CD14-positive monocyte (primary cell): ENCODE data around the gene DDX50. TPM values are rescaled to one million over a fixed set of nuclear protein-coding genes. Genes with fewer than 3 reads are reported as not detected.
"Not testable (repeated sequence)": the region's sequence is repeated elsewhere in the genome, so short reads cannot be mapped to it uniquely, and the experiment has no call there.

ENCODE experiments used
- DNase-seq, 3 donors: peaks; one replicate each; pipeline ENCODE4 v3.0.0-alpha.2; 2011 to 2022
- H2AFZ ChIP-seq: 2 replicates; pipeline ENCODE4 v1.6.0; 2012; ENCODE audit warnings: mild to moderate bottlenecking, low read depth, low read length, inconsistent platforms; ENCODE audit not compliant: insufficient read depth, poor library complexity, severe bottlenecking
- H3K27ac ChIP-seq, 2 donors: 1 replicate in 1 of 2; 2 replicates in 1 of 2; pipeline ENCODE4 v1.5.1; 2012 to 2013; ENCODE audit warnings: low read length in 2 of 2, control low read depth in 1 of 2, inconsistent platforms in 1 of 2, low read depth in 1 of 2, mild to moderate bottlenecking in 1 of 2
- H3K27me3 ChIP-seq, 2 donors: one replicate each; pipeline versions ENCODE4 v1.6.0 to v1.6.1; 2011 to 2013; ENCODE audit warnings: low read length in 2 of 2; ENCODE audit not compliant: control insufficient read depth in 2 of 2, insufficient read depth in 2 of 2
- H3K36me3 ChIP-seq, 2 donors: replicated peaks in 1 of 2; 1 replicate in 1 of 2; 2 replicates in 1 of 2; pipeline versions ENCODE4 v1.5.1 to v1.6.1; 2012 to 2013; ENCODE audit warnings: low read length in 2 of 2, control low read depth in 1 of 2, inconsistent platforms in 1 of 2, mild to moderate bottlenecking in 1 of 2; ENCODE audit not compliant: insufficient read depth in 2 of 2, control insufficient read depth in 1 of 2
- H3K4me1 ChIP-seq, 2 donors: 1 replicate in 1 of 2; 2 replicates in 1 of 2; pipeline versions ENCODE4 v1.5.1 to v1.6.1; 2012 to 2013; ENCODE audit warnings: low read length in 2 of 2, control low read depth in 1 of 2, inconsistent platforms in 1 of 2, mild to moderate bottlenecking in 1 of 2, moderate library complexity in 1 of 2; ENCODE audit not compliant: insufficient read depth in 2 of 2, control insufficient read depth in 1 of 2
- H3K4me2 ChIP-seq: replicated peaks from 2 replicates; pipeline ENCODE3; 2012; ENCODE audit warnings: low read length, moderate library complexity, mild to moderate bottlenecking; ENCODE audit not compliant: poor library complexity, severe bottlenecking; ENCODE audit errors: extremely low read depth
- H3K4me3 ChIP-seq, 3 experiments: fragments of 200-600 bp in 1 of 3; sonication (generic) in 1 of 3; replicated peaks in 1 of 3; 1 replicate in 2 of 3; 2 replicates in 1 of 3; pipeline ENCODE4 v1.5.1; 2011 to 2013; ENCODE audit warnings: low read length in 3 of 3, mild to moderate bottlenecking in 3 of 3, control low read depth in 2 of 3, low read depth in 2 of 3, inconsistent platforms in 1 of 3, moderate library complexity in 1 of 3
- H3K79me2 ChIP-seq: 2 replicates; pipeline ENCODE4 v1.6.0; 2012; ENCODE audit warnings: mild to moderate bottlenecking, control low read depth, inconsistent platforms, low read length, moderate library complexity; ENCODE audit not compliant: insufficient read depth
- H3K9ac ChIP-seq: 2 replicates; pipeline ENCODE4 v1.6.0; 2017; ENCODE audit warnings: low read length, mild to moderate bottlenecking; ENCODE audit not compliant: insufficient read depth, poor library complexity, severe bottlenecking
- H3K9me3 ChIP-seq, 2 donors: replicated peaks in 1 of 2; 1 replicate in 1 of 2; 2 replicates in 1 of 2; pipeline versions ENCODE4 v1.5.1 to v1.6.1; 2012 to 2013; ENCODE audit warnings: low read length in 2 of 2, control low read depth in 1 of 2; ENCODE audit not compliant: control insufficient read depth in 1 of 2, insufficient read depth in 1 of 2
- H4K20me1 ChIP-seq: 2 replicates; pipeline ENCODE4 v1.6.0; 2012; ENCODE audit warnings: mild to moderate bottlenecking, low read length, control low read depth, moderate library complexity; ENCODE audit not compliant: insufficient read depth
- H3K27ac Mint-ChIP-seq, 7 donors: one replicate each; pipeline ENCODE4 v1.8.0; 2020; ENCODE audit warnings: mild to moderate bottlenecking in 7 of 7, mixed read lengths in 7 of 7, moderate library complexity in 6 of 7, inconsistent platforms in 2 of 7
- H3K27me3 Mint-ChIP-seq, 3 donors: one replicate each; pipeline ENCODE4 v1.8.0; 2021 to 2022; ENCODE audit warnings: low read depth in 3 of 3, mild to moderate bottlenecking in 3 of 3, mixed read lengths in 3 of 3, moderate library complexity in 3 of 3, inconsistent platforms in 1 of 3
- H3K36me3 Mint-ChIP-seq, 2 donors: one replicate each; pipeline ENCODE4 v1.8.0; 2020; ENCODE audit warnings: mixed read lengths in 2 of 2, inconsistent platforms in 1 of 2, mild to moderate bottlenecking in 1 of 2
- H3K4me1 Mint-ChIP-seq: one replicate; pipeline ENCODE4 v1.8.0; 2020; ENCODE audit warnings: mild to moderate bottlenecking, mixed read lengths
- H3K4me3 Mint-ChIP-seq, 2 donors: one replicate each; pipeline ENCODE4 v1.8.0; 2020; ENCODE audit warnings: mild to moderate bottlenecking in 2 of 2, mixed read lengths in 2 of 2, moderate library complexity in 1 of 2
- H3K9me3 Mint-ChIP-seq, 7 donors: one replicate each; pipeline ENCODE4 v1.8.0; 2020 to 2022; ENCODE audit warnings: mixed read lengths in 7 of 7, mild to moderate bottlenecking in 6 of 7, moderate library complexity in 6 of 7, inconsistent platforms in 2 of 7
- CTCF ChIP-seq: fragments of 200-600 bp; IDR thresholded peaks from one replicate; pipeline ENCODE4 v1.8.0; 2022; ENCODE audit warnings: antibody characterized with exemption, mild to moderate bottlenecking
- WGBS: methylation state at CpG from one replicate; pipeline ENCODE4 v1.1.5; 2013; ENCODE audit warnings: missing lambda C conversion rate; ENCODE audit not compliant: insufficient coverage; 5-methylcytosine and 5-hydroxymethylcytosine counted together
- intact Hi-C, 2 donors: fragments of 100-400 bp; cut with micrococcal nuclease; formaldehyde crosslinking; loops; one replicate each; pipeline versions ENCODE4 v1.15.0 to v1.15.1; 2023
- polyA plus RNA-seq, 3 donors: library from polyadenylated mRNA; depleted of rRNA in 1 of 3; unstranded in 2 of 3; stranded (reverse) in 1 of 3; fragments of 300-500 nt in 2 of 3; fragments of >200 nt in 1 of 3; fragmentation: Illumina TruSeq in 2 of 3; gene quantifications; 1 replicate in 2 of 3; 2 replicates in 1 of 3; pipeline ENCODE4 v1.2.3, GENCODE V29; 2012 to 2021

The DDX50 gene
- polyA plus RNA-seq, 3 donors: 14.2 to 17.1 (median 17.0) TPM

- Mint-ChIP-seq H3K27me3 (peaks cover 0 to 2% (median 0%) of the 10 kb centered on the region in 3 donors), H3K36me3 (peaks cover 50 to 77% of the 10 kb centered on the region in 2 donors), H3K4me1 (no peaks in the 10 kb centered on the region), H3K27ac (no peak overlapping the region), H3K4me3 (no peak overlapping the region), H3K9me3 (no peaks in the 10 kb centered on the region)
- no CpG with 5 or more reads among the region's 2 CpGs for WGBS
- H3K9ac ChIP-seq: no peak overlapping the region
- no peaks in the 10 kb centered on the region for H4K20me1 ChIP-seq
- no peaks in the 10 kb centered on the region for H3K9me3 ChIP-seq
- DNase-seq: no peak
- no peak overlapping the region for H3K4me3 ChIP-seq
- H3K4me2 ChIP-seq: no peak overlapping the region
- TF ChIP-seq CTCF: no peak
- no peak overlapping the region for H3K27ac ChIP-seq
- intact Hi-C loops: loop anchor here in 1 of 2 donors (10.0 kb wide), 1 partner anchor 194 kb away; no protein-coding TSS in a partner anchor
- no peaks in the 10 kb centered on the region for H3K4me1 ChIP-seq
- H3K79me2 ChIP-seq: no peaks in the 10 kb centered on the region
- H3K36me3 ChIP-seq: peaks cover 75 to 81% of the 10 kb centered on the region in 2 donors
- no peak overlapping the region for H2AFZ ChIP-seq
- H3K27me3 ChIP-seq: no peaks in the 10 kb centered on the region
Observed at GRCh38 chr10:68938884-68939283, 37.8 kb downstream of the DDX50 start.

- DNase-seq, H3K27me3 Mint-ChIP-seq, H3K9ac ChIP-seq, H3K4me2 ChIP-seq, H3K9me3 Mint-ChIP-seq, H3K4me1 Mint-ChIP-seq, H2AFZ ChIP-seq, H3K27me3 ChIP-seq, H3K4me3 ChIP-seq, H3K4me3 Mint-ChIP-seq, intact Hi-C loops, H3K9me3 ChIP-seq, H3K27ac ChIP-seq, H4K20me1 ChIP-seq, H3K27ac Mint-ChIP-seq, H3K79me2 ChIP-seq, H3K4me1 ChIP-seq: not testable (repeated sequence)
- peaks cover 77 to 81% of the 10 kb centered on the region in 2 donors for H3K36me3 ChIP-seq
- H3K36me3 Mint-ChIP-seq: peaks cover 48 to 74% of the 10 kb centered on the region in 2 donors
Observed at GRCh38 chr10:68940917-68941316, 39.8 kb downstream of the DDX50 start.
